RWPE2 (cell line): ENCODE measurements around the gene PTPRO.

ENCODE experiments used
- ATAC-seq: fragments of 200-7000 bp; cut with Tn5 transposase; 3 replicates; pipeline ENCODE4 v1.9.1; 2021; ENCODE audit warnings: low read depth
- DNase-seq: peaks from one replicate; pipeline ENCODE4 v3.0.0-alpha.2; 2020; ENCODE audit warnings: low spot score
- H3K27ac ChIP-seq: fragments of 450-650 bp; 2 replicates; pipeline ENCODE4 v1.5.1; 2017; ENCODE audit warnings: mild to moderate bottlenecking; ENCODE audit not compliant: poor library complexity, severe bottlenecking
- H3K27me3 ChIP-seq: fragments of 250-450 bp; sonication (Bioruptor Pico); 2 replicates; pipeline ENCODE4 v1.5.1; 2021; ENCODE audit warnings: mild to moderate bottlenecking, moderate library complexity; ENCODE audit not compliant: insufficient read depth, poor library complexity, severe bottlenecking
- H3K36me3 ChIP-seq: fragments of 250-450 bp; sonication (Bioruptor Pico); 2 replicates; pipeline ENCODE4 v1.5.1; 2020; ENCODE audit warnings: low read depth, mild to moderate bottlenecking, moderate library complexity
- H3K4me1 ChIP-seq: fragments of 250-450 bp; sonication (Bioruptor Pico); 2 replicates; pipeline ENCODE4 v1.5.1; 2021; ENCODE audit warnings: mild to moderate bottlenecking, moderate library complexity; ENCODE audit not compliant: insufficient read depth, poor library complexity, severe bottlenecking
- H3K4me3 ChIP-seq: fragments of 250-450 bp; sonication (Bioruptor Pico); 2 replicates; pipeline ENCODE4 v1.5.1; 2021; ENCODE audit warnings: mild to moderate bottlenecking, moderate library complexity; ENCODE audit not compliant: severe bottlenecking
- H3K9me3 ChIP-seq: fragments of 250-450 bp; sonication (Bioruptor Pico); 2 replicates; pipeline ENCODE4 v1.5.1; 2021; ENCODE audit warnings: mild to moderate bottlenecking, moderate library complexity; ENCODE audit not compliant: severe bottlenecking
- CTCF ChIP-seq: fragments of 450-650 bp; IDR thresholded peaks from one replicate; pipeline ENCODE4 v1.5.1; 2017; ENCODE audit warnings: mild to moderate bottlenecking, moderate library complexity; ENCODE audit not compliant: poor library complexity, severe bottlenecking

PTPRO gene

GRCh38 chr12:15636060-15636890 is 314.0 kb downstream of the PTPRO start:
- Histone ChIP-seq H3K27ac (no peak overlapping the region), H3K4me1 (peaks cover 12% of the 10 kb centered on the region), H3K27me3 (no peaks in the 10 kb centered on the region), H3K36me3 (no peaks in the 10 kb centered on the region), H3K4me3 (no peak overlapping the region), H3K9me3 (no peaks in the 10 kb centered on the region)
- TF ChIP-seq CTCF = no peak
- no peak for DNase-seq
- ATAC-seq = no peak

- Histone ChIP-seq H3K9me3 (no peaks in the 10 kb centered on the region), H3K27me3 (no peaks in the 10 kb centered on the region), H3K4me1 (peaks cover 8% of the 10 kb centered on the region), H3K4me3 (no peak overlapping the region), H3K36me3 (no peaks in the 10 kb centered on the region), H3K27ac (no peak overlapping the region)
- ATAC-seq (no peak), DNase-seq (no peak)
- no peak for TF ChIP-seq CTCF
Measured at GRCh38 chr12:15638231-15638630, 315.9 kb downstream of the PTPRO start.

GRCh38 chr12:15644700-15645099 is 322.4 kb downstream of the PTPRO start:
- Histone ChIP-seq H3K27me3 (no peaks in the 10 kb centered on the region), H3K4me1 (no peaks in the 10 kb centered on the region), H3K27ac (no peak overlapping the region), H3K9me3 (no peaks in the 10 kb centered on the region), H3K4me3 (no peak overlapping the region), H3K36me3 (no peaks in the 10 kb centered on the region)
- no peak for DNase-seq
- TF ChIP-seq CTCF = no peak
- no peak for ATAC-seq

- Histone ChIP-seq H3K27ac (no peak overlapping the region), H3K4me1 (no peaks in the 10 kb centered on the region), H3K36me3 (no peaks in the 10 kb centered on the region), H3K4me3 (no peak overlapping the region), H3K9me3 (no peaks in the 10 kb centered on the region), H3K27me3 (no peaks in the 10 kb centered on the region)
- no peak for DNase-seq
- TF ChIP-seq CTCF = no peak
- ATAC-seq = no peak
Measured at GRCh38 chr12:15646581-15646980, 324.3 kb downstream of the PTPRO start.
